HEK293T (cell line): ENCODE measurements around the gene MRPL12.

Experiments
- CTCF ChIA-PET: fragments of 350-600 bp; formaldehyde crosslinking; extraction: SDS; loops from one replicate; lab custom pipeline; 2021; ENCODE audit warnings: antibody characterized with exemption, inconsistent platforms; lab: Yijun Ruan, JAX
- POLR2A ChIA-PET: fragments of 350-600 bp; formaldehyde crosslinking; extraction: SDS; loops from one replicate; lab custom pipeline; 2020; ENCODE audit warnings: antibody characterized with exemption, inconsistent platforms; lab: Yijun Ruan, JAX
- DNase-seq: peaks from one replicate; pipeline ENCODE4 v3.0.0; 2012; ENCODE audit warnings: mixed read lengths; ENCODE audit errors: extremely low spot score
- ARNT ChIP-seq: fragments of 450-650 bp; IDR thresholded peaks from 2 replicates; pipeline ENCODE4 v1.6.1; 2017; ENCODE audit warnings: mild to moderate bottlenecking
- BHLHE40 ChIP-seq: fragments of 450-650 bp; IDR thresholded peaks from 2 replicates; pipeline ENCODE4 v1.6.1; 2016; ENCODE audit warnings: mild to moderate bottlenecking, moderate library complexity, borderline replicate concordance
- CTBP1 ChIP-seq: fragments of 450-650 bp; IDR thresholded peaks from 2 replicates; pipeline ENCODE4 v1.6.1; 2016; ENCODE audit warnings: borderline replicate concordance
- ELF4 ChIP-seq: fragments of 450-650 bp; IDR thresholded peaks from 2 replicates; pipeline ENCODE4 v1.6.1; 2017; ENCODE audit warnings: antibody characterized with exemption
- FOXA1 ChIP-seq: fragments of 450-650 bp; IDR thresholded peaks from 2 replicates; pipeline ENCODE4 v1.6.1; 2016; ENCODE audit warnings: mild to moderate bottlenecking
- FOXK2 ChIP-seq: fragments of 450-650 bp; IDR thresholded peaks from 2 replicates; pipeline ENCODE4 v1.6.1; 2016; ENCODE audit warnings: mild to moderate bottlenecking
- FOXM1 ChIP-seq: fragments of 450-650 bp; IDR thresholded peaks from 2 replicates; pipeline ENCODE4 v1.6.1; 2017; ENCODE audit warnings: mild to moderate bottlenecking, borderline replicate concordance
- HDGF ChIP-seq: fragments of 450-650 bp; IDR thresholded peaks from 2 replicates; pipeline ENCODE4 v1.6.1; 2017; ENCODE audit warnings: antibody characterized with exemption, borderline replicate concordance
- L3MBTL2 ChIP-seq: fragments of 450-650 bp; conservative IDR thresholded peaks from 2 replicates; pipeline ENCODE4 v1.6.1; 2016; ENCODE audit warnings: mild to moderate bottlenecking
- LEF1 ChIP-seq: fragments of 450-650 bp; IDR thresholded peaks from 2 replicates; pipeline ENCODE4 v1.6.1; 2017; ENCODE audit warnings: mild to moderate bottlenecking, borderline replicate concordance
- NFRKB ChIP-seq: fragments of 450-650 bp; IDR thresholded peaks from 2 replicates; pipeline ENCODE4 v1.6.1; 2016; ENCODE audit warnings: mild to moderate bottlenecking, moderate library complexity
- PKNOX1 ChIP-seq: fragments of 450-650 bp; IDR thresholded peaks from 2 replicates; pipeline ENCODE4 v1.6.1; 2016
- SP1 ChIP-seq: fragments of 450-650 bp; IDR thresholded peaks from 2 replicates; pipeline ENCODE4 v1.6.1; 2017
- SUZ12 ChIP-seq: fragments of 450-650 bp; IDR thresholded peaks from 2 replicates; pipeline ENCODE4 v1.6.1; 2016; ENCODE audit warnings: mild to moderate bottlenecking
- TARDBP ChIP-seq: fragments of 450-650 bp; IDR thresholded peaks from 2 replicates; pipeline ENCODE4 v1.6.1; 2016
- ZNF384 ChIP-seq: fragments of 450-650 bp; IDR thresholded peaks from 2 replicates; pipeline ENCODE4 v1.6.1; 2016

MRPL12 gene

GRCh38 chr17:81716674-81716996 is 13.5 kb downstream of the MRPL12 start:
- ChIA-PET POLR2A (interaction anchor here (7.5 kb wide), 1 partner anchor 14 kb away, joined by 76 read pairs; the partner anchor contains the start of gene MRPL12), CTCF (no interaction called here)
- no peak for DNase-seq
- TF ChIP-seq FOXK2 (no peak), LEF1 (no peak), PKNOX1 (no peak), HDGF (no peak), CTBP1 (no peak), ARNT (no peak), NFRKB (no peak), ELF4 (no peak), SP1 (no peak), TARDBP (no peak)

GRCh38 chr17:81717049-81717765 is 14.0 kb downstream of the MRPL12 start:
- TF ChIP-seq ZNF384 = no peak
- no peak for TF ChIP-seq ELF4
- no peak for TF ChIP-seq CTBP1
- no peak for TF ChIP-seq PKNOX1
- no peak for TF ChIP-seq TARDBP
- no peak for TF ChIP-seq ARNT
- no peak for TF ChIP-seq NFRKB
- TF ChIP-seq SP1 = no peak
- no peak for TF ChIP-seq HDGF
- no peak for TF ChIP-seq SUZ12
- no peak for TF ChIP-seq BHLHE40
- TF ChIP-seq FOXM1 = no peak
- DNase-seq = no peak
- POLR2A ChIA-PET = interaction anchor here (7.5 kb wide), 1 partner anchor 14 kb away, joined by 76 read pairs; the partner anchor contains the start of gene MRPL12
- CTCF ChIA-PET = interaction anchor here (1.0 kb wide), 1 partner anchor 16 kb away, joined by 3 read pairs; no protein-coding TSS in a partner anchor

GRCh38 chr17:81717766-81718089 is 14.6 kb downstream of the MRPL12 start:
- CTCF ChIA-PET = interaction anchor here (1.0 kb wide), 1 partner anchor 15 kb away, joined by 3 read pairs; no protein-coding TSS in a partner anchor
- no peak for DNase-seq
- TF ChIP-seq TARDBP = no peak
- TF ChIP-seq ARNT = no peak
- no peak for TF ChIP-seq L3MBTL2
- TF ChIP-seq NFRKB = no peak
- TF ChIP-seq LEF1 = no peak
- TF ChIP-seq SUZ12 = no peak
- TF ChIP-seq BHLHE40 = no peak
- no peak for TF ChIP-seq PKNOX1
- TF ChIP-seq ELF4 = no peak
- no peak for TF ChIP-seq ZNF384
- POLR2A ChIA-PET = interaction anchor here (7.5 kb wide), 1 partner anchor 15 kb away, joined by 76 read pairs; the partner anchor contains the start of gene MRPL12

- no peak for TF ChIP-seq FOXA1
- no peak for TF ChIP-seq PKNOX1
- no peak for TF ChIP-seq CTBP1
- TF ChIP-seq ELF4 = no peak
- no peak for TF ChIP-seq SP1
- TF ChIP-seq SUZ12 = no peak
- TF ChIP-seq ARNT = no peak
- TF ChIP-seq FOXM1 = no peak
- TF ChIP-seq TARDBP = no peak
- no peak for TF ChIP-seq BHLHE40
- TF ChIP-seq HDGF = no peak
- TF ChIP-seq ZNF384 = no peak
- no peak for TF ChIP-seq L3MBTL2
- TF ChIP-seq LEF1 = no peak
- DNase-seq = no peak
- CTCF ChIA-PET = no interaction called here
- POLR2A ChIA-PET = interaction anchor here (1.6 kb wide), 1 partner anchor 16 kb away, joined by 9 read pairs; the partner anchor contains the start of gene MRPL12
These were observed 16.5 kb downstream of the MRPL12 start for GRCh38 chr17:81719410-81720266.
